Measurements from ENCODE around the gene INO80E.

- TF ChIP-seq CTCF (IDR thresholded peaks at IDR 0.05; ENCODE audit: control extremely low read depth in 1 of 3, insufficient read depth in 1 of 3, low read depth in 1 of 3, low read length in 3 of 3): no peak
- TF ChIP-seq SIRT6 (IDR thresholded peaks at IDR 0.05; ENCODE audit: low read length): no peak
- TF ChIP-seq MAX (IDR thresholded peaks at IDR 0.05): no peak
- peak; percentile 97 for TF ChIP-seq ASH2L (IDR thresholded peaks at IDR 0.05; ENCODE audit: low read length)
Measured at GRCh38 chr16:29995911-29996765, at the start of gene INO80E.
